Measurements from ENCODE around the gene THAP3.

Gene THAP3

GRCh38 chr1:6624710-6625583 is at the start of gene THAP3:
THAP3 (plus strand) TSS chr1:6624868; CDS start chr1:6625219, 351 bp downstream.
- DNase-seq: peak; percentile 95

- no peak for DNase-seq
These were observed 46.7 kb upstream of the THAP3 start for GRCh38 chr1:6577831-6578525.

- no peak for DNase-seq
These were observed 45.9 kb upstream of the THAP3 start for GRCh38 chr1:6578624-6579373.

GRCh38 chr1:6579374-6580118 is 45.1 kb upstream of the THAP3 start, which contains the start of gene ZBTB48:
ZBTB48 (plus strand) TSS chr1:6579994; CDS start chr1:6580610, 616 bp downstream.
- DNase-seq: peak; percentile 99

DNA sequence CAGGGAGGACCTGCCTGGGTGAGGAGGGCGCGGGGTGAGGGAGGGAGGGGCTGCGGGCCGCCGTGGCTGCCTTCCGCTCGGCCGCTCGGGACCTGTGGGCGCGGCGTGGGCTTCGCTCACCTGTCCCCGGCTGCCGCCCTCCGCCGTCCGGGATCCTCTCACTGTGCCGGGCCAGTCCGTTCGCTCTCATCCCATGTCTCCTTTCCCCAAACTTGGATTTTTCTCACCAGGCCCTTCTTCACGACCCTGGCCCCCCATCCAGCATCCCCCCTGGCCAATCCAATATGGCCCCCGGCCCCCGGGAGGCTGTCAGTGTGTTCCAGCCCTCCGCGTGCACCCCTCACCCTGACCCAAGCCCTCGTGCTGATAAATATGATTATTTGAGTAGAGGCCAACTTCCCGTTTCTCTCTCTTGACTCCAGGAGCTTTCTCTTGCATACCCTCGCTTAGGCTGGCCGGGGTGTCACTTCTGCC is 44.5 kb upstream of the THAP3 start:
- DNase-seq: no peak

- DNase-seq: peak; percentile 55
These were observed 43.9 kb upstream of the THAP3 start for GRCh38 chr1:6580593-6581409.

GRCh38 chr1:6581561-6582305 is 42.9 kb upstream of the THAP3 start:
- peak; percentile 89 for DNase-seq

GRCh38 chr1:6582370-6582769 is 42.3 kb upstream of the THAP3 start:
- peak; percentile 96 for DNase-seq

DNA sequence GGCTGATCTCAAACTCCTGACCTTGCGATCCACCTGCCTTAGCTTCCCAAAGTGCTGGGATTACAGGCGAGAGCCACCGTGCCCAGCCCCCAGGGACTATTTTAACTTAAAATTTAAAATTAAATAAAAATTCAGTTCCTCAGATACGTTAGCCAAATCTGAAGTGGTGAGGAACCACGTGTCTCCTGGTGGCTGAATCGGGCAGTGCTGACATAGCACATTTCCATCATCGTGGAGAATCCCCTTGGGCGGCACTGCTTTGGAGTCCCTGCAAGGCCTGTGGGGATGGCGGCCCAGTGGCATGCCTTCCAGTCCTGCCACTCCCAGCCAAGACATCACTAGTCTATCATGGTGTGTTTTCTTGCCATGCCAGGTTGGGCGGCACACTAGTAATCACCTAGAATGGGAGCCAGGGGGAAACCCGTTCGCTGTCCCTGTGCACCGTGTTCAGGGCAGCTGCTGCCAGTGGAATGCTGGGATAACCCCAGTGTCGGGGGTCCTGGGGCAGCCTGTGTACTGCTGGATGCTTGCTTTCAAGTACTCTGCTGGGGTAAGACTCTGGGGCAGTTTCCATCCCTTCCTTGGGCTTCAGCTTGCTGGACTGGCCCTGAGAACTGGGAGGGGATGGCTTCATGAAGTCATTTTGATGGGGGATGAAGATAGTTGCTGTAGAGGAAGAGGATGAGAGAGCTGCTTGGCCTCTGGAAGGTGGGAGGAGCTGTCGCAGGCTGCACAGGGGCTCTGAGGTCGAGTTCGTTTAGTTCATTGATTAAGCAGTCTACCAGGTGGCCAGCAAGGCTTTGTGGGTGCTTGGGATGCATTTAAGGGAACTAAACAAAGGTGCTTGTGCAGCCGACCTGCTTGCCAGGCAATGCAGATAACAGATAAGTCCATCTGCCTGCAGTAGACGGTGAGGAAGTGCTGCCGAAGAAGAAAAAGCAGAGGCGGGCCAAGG is 40.3 kb upstream of the THAP3 start:
- no peak for DNase-seq

- no peak for DNase-seq
These were observed 39.5 kb upstream of the THAP3 start for GRCh38 chr1:6585081-6585722.

GRCh38 chr1:6585841-6586240 is 38.8 kb upstream of the THAP3 start:
- no peak for DNase-seq

DNA sequence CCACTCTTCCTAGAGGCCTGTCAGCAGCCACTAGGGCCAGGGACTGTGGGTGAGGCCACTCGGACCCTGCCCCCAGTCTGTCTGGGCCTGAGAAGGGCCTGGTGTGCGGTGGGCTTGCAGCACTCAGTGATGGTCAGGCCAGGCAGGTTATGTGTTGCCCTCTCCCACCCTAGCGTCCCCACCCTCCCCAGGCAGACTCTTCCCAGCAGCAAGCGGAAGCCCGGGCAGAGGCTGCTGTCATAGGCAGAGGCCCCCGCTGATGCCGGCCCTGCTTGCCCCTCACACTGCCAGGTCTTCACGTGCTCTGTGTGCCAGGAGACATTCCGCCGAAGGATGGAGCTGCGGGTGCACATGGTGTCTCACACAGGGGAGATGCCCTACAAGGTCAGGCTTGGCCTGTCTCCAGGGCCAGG is 38.3 kb upstream of the THAP3 start:
- no peak for DNase-seq

DNA sequence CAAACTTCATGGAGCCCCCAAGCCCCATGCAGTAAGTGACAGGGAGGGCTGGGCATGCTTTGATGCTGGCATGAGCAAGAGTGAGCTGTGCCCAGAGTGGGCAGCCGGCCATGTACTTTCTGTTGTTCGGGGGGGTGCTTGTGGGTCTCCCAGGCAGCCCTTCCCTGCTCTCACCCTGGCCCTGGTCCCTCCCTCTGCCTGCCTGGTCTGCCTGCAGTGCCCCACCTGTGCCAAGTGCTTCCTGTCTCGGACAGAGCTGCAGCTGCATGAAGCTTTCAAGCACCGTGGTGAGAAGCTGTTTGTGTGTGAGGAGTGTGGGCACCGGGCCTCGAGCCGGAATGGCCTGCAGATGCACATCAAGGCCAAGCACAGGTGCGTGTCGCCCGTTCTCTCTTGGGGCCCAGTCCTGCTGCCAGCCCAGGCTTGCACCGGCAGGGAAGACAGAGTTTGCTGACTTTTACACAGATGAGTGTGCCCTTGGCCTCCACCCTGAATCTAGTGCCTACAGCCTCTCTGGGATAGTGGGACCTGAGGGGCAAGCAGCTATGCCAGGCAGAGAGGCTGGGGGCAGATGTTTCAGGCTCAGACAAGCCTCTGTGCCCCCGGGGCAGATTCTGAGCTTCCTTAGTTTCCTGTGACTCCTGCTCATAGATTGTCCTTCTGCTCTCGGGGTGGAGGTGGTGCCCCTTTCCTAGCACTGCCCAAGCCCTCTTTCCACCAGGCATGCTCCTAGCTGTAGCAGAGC is 37.2 kb upstream of the THAP3 start:
- peak; percentile 81 for DNase-seq

DNA sequence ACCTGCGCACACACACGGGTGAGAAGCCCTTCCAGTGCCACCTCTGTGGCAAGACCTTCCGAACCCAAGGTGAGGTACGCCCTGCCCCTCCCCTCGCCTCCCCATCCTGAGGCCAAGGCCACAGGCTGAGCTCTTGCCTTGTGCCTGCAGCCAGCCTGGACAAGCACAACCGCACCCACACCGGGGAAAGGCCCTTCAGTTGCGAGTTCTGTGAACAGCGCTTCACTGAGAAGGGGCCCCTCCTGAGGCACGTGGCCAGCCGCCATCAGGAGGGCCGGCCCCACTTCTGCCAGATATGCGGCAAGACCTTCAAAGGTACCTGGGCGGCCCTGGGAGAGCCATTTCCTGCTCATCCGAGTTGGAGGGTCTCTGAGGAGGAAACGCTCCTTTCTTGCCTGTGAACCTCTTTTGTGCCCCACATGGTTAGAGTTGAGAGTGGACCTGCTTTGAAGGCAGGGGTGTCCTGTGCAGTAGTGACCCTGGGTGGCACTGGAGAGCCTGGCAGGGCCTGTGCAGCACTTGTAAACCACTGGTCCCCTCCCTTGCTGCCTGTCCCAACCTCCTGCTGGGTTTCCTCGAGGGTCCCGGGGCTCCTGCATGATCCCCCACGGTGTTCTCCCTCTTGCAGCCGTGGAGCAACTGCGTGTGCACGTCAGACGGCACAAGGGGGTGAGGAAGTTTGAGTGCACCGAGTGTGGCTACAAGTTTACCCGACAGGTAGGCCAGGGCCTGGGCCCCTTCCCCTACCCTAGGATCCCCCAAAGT is 36.4 kb upstream of the THAP3 start:
- DNase-seq: no peak

GRCh38 chr1:6588893-6589520 is 35.7 kb upstream of the THAP3 start:
- DNase-seq: no peak

- no peak for DNase-seq
These were observed 34.6 kb upstream of the THAP3 start for GRCh38 chr1:6590046-6590445.

GRCh38 chr1:6591222-6591621 is 33.4 kb upstream of the THAP3 start:
- no peak for DNase-seq

Data from DMS53 (cell line).